Muscle layer of duodenum (tissue), 2 donors: ENCODE results near the gene NLRC5.
"Not testable (repeated sequence)": the region's sequence is repeated elsewhere in the genome, so short reads cannot be mapped to it uniquely, and the experiment has no call there.

Experiments used
- H3K27ac ChIP-seq: one replicate; pipeline ENCODE4 v1.7.0; 2013; ENCODE audit warnings: mild to moderate bottlenecking, low read length
- H3K27me3 ChIP-seq: one replicate; pipeline ENCODE4 v1.7.0; 2013; ENCODE audit warnings: low read depth, mild to moderate bottlenecking, control low read depth, low read length
- H3K36me3 ChIP-seq, 2 donors: one replicate each; pipeline ENCODE4 v1.7.0; 2013; ENCODE audit warnings: low read length in 2 of 2, control low read depth in 1 of 2, mild to moderate bottlenecking in 1 of 2; ENCODE audit not compliant: insufficient read depth in 2 of 2, control insufficient read depth in 1 of 2
- H3K4me1 ChIP-seq, 2 donors: one replicate each; pipeline ENCODE4 v1.7.0; 2013; ENCODE audit warnings: low read length in 2 of 2, mild to moderate bottlenecking in 2 of 2, control low read depth in 1 of 2, moderate library complexity in 1 of 2; ENCODE audit not compliant: insufficient read depth in 2 of 2, control insufficient read depth in 1 of 2
- H3K4me3 ChIP-seq, 2 donors: one replicate each; pipeline ENCODE4 v1.7.0; 2013; ENCODE audit warnings: low read length in 2 of 2, low read depth in 1 of 2, mild to moderate bottlenecking in 1 of 2
- H3K9me3 ChIP-seq, 2 donors: one replicate each; pipeline ENCODE4 v1.7.0; 2013; ENCODE audit warnings: low read length in 2 of 2, control low read depth in 1 of 2, mild to moderate bottlenecking in 1 of 2; ENCODE audit not compliant: control insufficient read depth in 1 of 2
- donor health status: healthy.

Gene NLRC5

DNA sequence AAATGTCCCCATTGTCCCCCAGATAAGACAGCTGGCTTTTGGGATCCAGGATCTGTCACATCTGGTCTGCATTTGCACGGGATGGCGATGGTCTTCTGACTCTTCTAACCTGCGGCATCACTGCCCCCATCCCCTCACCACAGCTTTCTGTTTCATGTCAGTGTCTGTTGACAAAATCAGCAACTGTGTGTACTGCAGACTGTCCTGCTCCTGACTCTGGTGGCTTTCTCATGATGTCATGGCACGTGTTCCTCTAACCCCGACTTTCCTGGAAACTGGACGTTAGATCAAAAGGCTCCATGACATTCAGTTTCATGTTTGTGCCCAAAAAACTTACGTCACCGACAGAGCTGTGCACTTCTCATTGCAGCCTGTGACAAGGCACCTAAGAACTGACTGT, 73.0 kb downstream of the NLRC5 start:
- H3K4me3 ChIP-seq, result no peak overlapping the region
- H3K9me3 ChIP-seq, result no peaks in the 10 kb centered on the region
- peaks cover 15 to 23% of the 10 kb centered on the region in 2 donors for H3K36me3 ChIP-seq
- H3K27ac ChIP-seq, result no peak overlapping the region
- no peaks in the 10 kb centered on the region for H3K27me3 ChIP-seq
- H3K4me1 ChIP-seq, result peaks cover 0 to 7% of the 10 kb centered on the region in 2 donors

GRCh38 chr16:57063189-57063588, 73.8 kb downstream of the NLRC5 start:
- H3K36me3 ChIP-seq, result peaks cover 11 to 16% of the 10 kb centered on the region in 2 donors

DNA sequence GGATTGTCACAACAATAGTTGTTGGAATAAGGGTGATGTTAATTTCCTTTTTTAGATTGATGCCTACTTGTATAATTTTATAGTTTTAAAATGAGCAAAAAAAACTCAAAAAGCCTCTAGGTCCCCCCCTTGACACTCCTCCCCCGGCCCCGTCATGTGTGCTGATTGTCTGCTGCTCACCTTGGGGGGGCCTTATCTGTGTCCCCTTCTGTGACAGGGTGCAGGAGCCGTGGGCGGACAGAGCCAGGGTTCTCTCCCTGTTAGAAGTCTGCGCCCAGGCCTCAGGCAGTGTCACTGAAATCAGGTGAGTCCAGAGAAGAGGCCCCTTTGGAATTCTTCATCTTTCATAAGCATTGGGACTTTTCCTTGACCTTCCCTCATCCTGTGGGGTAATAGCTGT, 75.6 kb downstream of the NLRC5 start:
- Histone ChIP-seq H3K4me3 (no peak overlapping the region), H3K9me3 (no peaks in the 10 kb centered on the region), H3K27me3 (no peaks in the 10 kb centered on the region), H3K27ac (no peak overlapping the region), H3K36me3 (peaks cover 3 to 5% of the 10 kb centered on the region in 2 donors), H3K4me1 (peaks cover 0 to 7% of the 10 kb centered on the region in 2 donors)

More at GRCh38 chr16:57063189-57063588, 73.8 kb downstream of the NLRC5 start:
- H3K9me3 ChIP-seq, H3K27me3 ChIP-seq, H3K4me3 ChIP-seq, H3K4me1 ChIP-seq, H3K27ac ChIP-seq: not testable (repeated sequence)

DNA sequence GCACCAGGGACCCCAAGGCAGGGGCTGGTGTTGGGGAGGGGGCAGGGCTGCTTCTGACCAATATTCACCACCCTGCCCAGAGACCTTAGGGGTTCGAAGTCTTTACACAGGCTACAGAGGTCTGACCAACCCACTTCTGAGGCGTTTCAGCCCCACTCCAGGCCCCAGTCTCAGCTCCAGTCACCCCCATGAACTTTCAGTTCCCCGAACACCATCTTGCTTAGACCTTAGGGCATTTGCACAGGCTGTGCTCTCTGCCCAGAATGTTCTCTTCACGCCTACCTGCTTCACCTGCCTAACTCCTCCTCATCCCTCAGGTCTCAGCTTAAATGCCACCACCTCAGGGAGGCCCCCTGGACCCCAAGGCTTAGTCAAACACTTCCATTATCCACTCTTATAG, 77.3 kb downstream of the NLRC5 start:
- Histone ChIP-seq H3K4me1 (peaks cover 0 to under 1% of the 10 kb centered on the region in 2 donors), H3K9me3 (no peaks in the 10 kb centered on the region), H3K4me3 (no peak overlapping the region), H3K27me3 (no peaks in the 10 kb centered on the region), H3K27ac (no peak overlapping the region), H3K36me3 (peaks cover 3 to 5% of the 10 kb centered on the region in 2 donors)

GRCh38 chr16:57067347-57067746, 78.0 kb downstream of the NLRC5 start:
- Histone ChIP-seq H3K27ac (no peak overlapping the region), H3K36me3 (peaks cover 3 to 11% of the 10 kb centered on the region in 2 donors), H3K4me1 (no peaks in the 10 kb centered on the region), H3K27me3 (no peaks in the 10 kb centered on the region), H3K4me3 (no peak overlapping the region), H3K9me3 (no peaks in the 10 kb centered on the region)

DNA sequence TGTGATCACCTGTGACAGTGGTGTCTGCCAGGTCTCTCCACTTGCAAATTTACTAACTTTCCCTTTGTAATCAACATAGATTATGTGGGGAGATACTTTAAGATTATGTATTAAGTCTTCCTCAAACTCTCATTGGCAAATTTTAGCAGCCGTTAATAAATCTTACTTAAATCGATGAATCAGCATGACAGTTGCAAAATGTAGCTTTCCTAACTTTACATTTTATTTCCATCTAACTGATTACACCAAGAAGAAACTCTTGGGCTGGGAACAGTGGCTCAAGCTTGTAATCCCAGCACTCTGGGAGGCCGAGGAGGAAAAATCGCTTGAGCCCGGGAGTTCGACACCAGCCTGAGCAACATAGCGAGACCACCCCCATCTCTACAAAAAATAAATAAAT, 79.7 kb downstream of the NLRC5 start:
- Histone ChIP-seq H3K4me3 (no peak overlapping the region), H3K9me3 (no peaks in the 10 kb centered on the region), H3K27me3 (no peaks in the 10 kb centered on the region), H3K27ac (no peak overlapping the region), H3K36me3 (peaks cover 3 to 11% of the 10 kb centered on the region in 2 donors), H3K4me1 (no peaks in the 10 kb centered on the region)

DNA sequence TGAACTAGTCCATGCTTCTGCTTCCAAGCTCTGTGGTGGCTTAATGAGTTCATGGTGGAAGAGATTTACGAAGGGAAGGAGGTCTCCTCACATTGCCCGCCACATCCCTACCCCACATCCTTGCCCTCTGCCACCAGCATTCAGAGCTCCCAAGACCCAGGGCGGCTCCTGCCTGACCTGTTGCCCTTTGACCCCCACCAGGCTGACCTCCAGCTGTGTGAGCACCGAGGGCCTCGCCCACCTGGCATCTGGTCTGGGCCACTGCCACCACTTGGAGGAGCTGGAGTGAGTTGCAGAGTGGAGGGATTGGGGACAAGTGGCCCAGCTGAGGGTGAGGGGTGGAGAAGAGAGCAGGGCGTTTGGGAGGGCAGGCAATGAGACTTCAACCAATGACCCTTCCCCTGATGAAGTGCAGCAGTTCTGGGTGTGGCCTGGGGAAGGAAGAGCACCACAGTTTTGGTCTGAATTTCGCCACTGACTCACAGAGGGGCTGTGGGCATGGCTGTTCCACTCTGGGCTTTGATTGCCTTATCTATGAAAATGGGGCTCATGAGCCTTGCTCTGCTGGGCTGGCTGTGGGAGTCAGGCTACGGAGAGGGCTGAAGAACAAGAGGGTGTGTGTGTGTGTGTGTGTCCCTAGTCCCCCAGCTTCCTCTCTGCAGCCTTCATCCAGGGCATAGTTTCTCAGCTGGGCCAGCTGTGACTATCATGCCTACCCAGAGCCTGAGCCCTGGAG, 80.4 kb downstream of the NLRC5 start:
- Histone ChIP-seq H3K27me3 (no peaks in the 10 kb centered on the region), H3K36me3 (peaks cover 3 to 16% of the 10 kb centered on the region in 2 donors), H3K27ac (no peak overlapping the region), H3K4me3 (no peak overlapping the region), H3K4me1 (no peaks in the 10 kb centered on the region), H3K9me3 (no peaks in the 10 kb centered on the region)

DNA sequence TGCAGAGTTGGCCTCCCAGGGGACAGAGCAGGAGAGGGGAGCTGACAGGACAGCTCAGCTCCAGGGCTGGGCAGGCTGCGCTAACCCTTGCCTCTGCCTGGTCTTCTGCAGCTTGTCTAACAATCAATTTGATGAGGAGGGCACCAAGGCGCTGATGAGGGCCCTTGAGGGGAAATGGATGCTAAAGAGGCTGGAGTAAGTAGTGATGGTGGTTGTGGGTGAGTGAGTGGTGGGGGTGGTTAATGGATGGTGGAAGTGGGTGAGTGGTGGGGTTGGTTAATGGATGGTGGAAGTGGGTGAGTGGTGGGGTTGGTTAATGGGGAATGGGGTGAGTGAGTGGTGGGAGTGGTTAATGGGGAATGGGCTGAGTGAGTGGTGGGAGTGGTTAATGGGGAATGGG, 81.1 kb downstream of the NLRC5 start:
- H3K36me3 ChIP-seq, result peaks cover 3 to 16% of the 10 kb centered on the region in 2 donors
- no peak overlapping the region for H3K4me3 ChIP-seq
- no peaks in the 10 kb centered on the region for H3K4me1 ChIP-seq
- H3K27ac ChIP-seq, result no peak overlapping the region
- H3K27me3 ChIP-seq, result no peaks in the 10 kb centered on the region
- no peaks in the 10 kb centered on the region for H3K9me3 ChIP-seq

- peaks cover 3 to 18% of the 10 kb centered on the region in 2 donors for H3K36me3 ChIP-seq
- not testable (repeated sequence) for H3K4me1 ChIP-seq, H3K27me3 ChIP-seq, H3K9me3 ChIP-seq, H3K27ac ChIP-seq, H3K4me3 ChIP-seq
These were observed 81.8 kb downstream of the NLRC5 start for GRCh38 chr16:57071081-57071732.

DNA sequence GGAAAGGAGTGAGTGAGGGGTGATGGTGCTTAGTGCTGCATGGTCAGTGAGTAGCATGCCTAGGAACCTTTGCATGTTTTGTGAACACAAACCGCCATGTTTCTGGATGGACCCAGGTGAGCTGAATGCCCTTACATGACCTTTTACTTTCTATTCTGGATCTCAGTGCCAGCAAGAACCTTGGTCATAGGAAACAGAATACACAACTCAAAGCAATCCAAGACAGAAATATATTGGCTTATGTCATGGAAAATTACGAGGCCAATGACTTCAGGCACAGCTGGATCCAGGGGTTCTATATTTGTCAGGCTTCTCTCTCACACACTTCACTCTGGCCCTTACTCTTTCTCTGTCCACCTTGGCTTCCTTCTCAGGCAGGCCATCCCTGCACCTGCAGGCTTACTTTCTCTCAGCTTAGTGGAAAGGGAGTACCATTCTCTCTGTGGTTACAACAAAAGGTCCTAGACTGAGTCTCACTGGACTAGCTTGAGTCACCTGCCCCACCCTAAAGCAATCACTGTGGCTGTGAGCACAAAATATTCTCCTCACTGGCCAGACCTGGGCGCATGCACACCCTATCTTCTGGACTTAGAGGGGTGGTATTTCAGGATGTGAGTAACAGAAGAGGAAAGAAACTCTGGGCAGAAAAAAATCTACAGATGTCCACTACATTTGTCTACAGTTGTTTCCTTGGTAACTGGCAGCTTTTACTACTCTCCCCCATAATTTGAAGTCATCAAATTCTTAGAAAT, 82.7 kb downstream of the NLRC5 start:
- H3K36me3 ChIP-seq, result peaks cover under 1 to 26% of the 10 kb centered on the region in 2 donors
- H3K4me3 ChIP-seq, result no peak overlapping the region
- H3K27ac ChIP-seq, result no peak overlapping the region
- no peaks in the 10 kb centered on the region for H3K27me3 ChIP-seq
- H3K9me3 ChIP-seq, result no peaks in the 10 kb centered on the region
- no peaks in the 10 kb centered on the region for H3K4me1 ChIP-seq

GRCh38 chr16:57072616-57073275, 83.4 kb downstream of the NLRC5 start:
- Histone ChIP-seq H3K27me3 (no peaks in the 10 kb centered on the region), H3K4me3 (no peak overlapping the region), H3K27ac (no peak overlapping the region), H3K4me1 (no peaks in the 10 kb centered on the region), H3K36me3 (peaks cover 4 to 28% of the 10 kb centered on the region in 2 donors), H3K9me3 (no peaks in the 10 kb centered on the region)
